Effector memory CD4-positive, alpha-beta T cell (primary cell): ENCODE data around the gene ISLR2.

Experiments
- DNase-seq, 3 donors: peaks; one replicate each; pipeline ENCODE4 v3.0.0-alpha.2; 2020
- H3K27ac ChIP-seq: 2 replicates; pipeline ENCODE4 v1.7.0; 2013; ENCODE audit warnings: mild to moderate bottlenecking, low read length, moderate library complexity; ENCODE audit not compliant: insufficient read depth, poor library complexity, severe bottlenecking
- H3K27me3 ChIP-seq: replicated peaks from 2 replicates; pipeline ENCODE4 v1.7.0; 2013; ENCODE audit warnings: mild to moderate bottlenecking, low read length; ENCODE audit not compliant: insufficient read depth, control insufficient read depth, poor library complexity, severe bottlenecking
- H3K36me3 ChIP-seq: 2 replicates; pipeline ENCODE4 v1.7.0; 2013; ENCODE audit warnings: mild to moderate bottlenecking, low read length, moderate library complexity; ENCODE audit not compliant: control insufficient read depth, insufficient read depth
- H3K4me1 ChIP-seq: 2 replicates; pipeline ENCODE4 v1.7.0; 2013; ENCODE audit warnings: low read length, mild to moderate bottlenecking; ENCODE audit not compliant: control insufficient read depth, insufficient read depth, poor library complexity, severe bottlenecking
- H3K4me3 ChIP-seq: 2 replicates; pipeline ENCODE4 v1.7.0; 2013; ENCODE audit warnings: low read length, low read depth, mild to moderate bottlenecking; ENCODE audit not compliant: insufficient read depth, poor library complexity, severe bottlenecking
- H3K9me3 ChIP-seq: 2 replicates; pipeline ENCODE4 v1.7.0; 2013; ENCODE audit warnings: mild to moderate bottlenecking, low read length, moderate library complexity; ENCODE audit not compliant: control insufficient read depth

The ISLR2 gene

DNA sequence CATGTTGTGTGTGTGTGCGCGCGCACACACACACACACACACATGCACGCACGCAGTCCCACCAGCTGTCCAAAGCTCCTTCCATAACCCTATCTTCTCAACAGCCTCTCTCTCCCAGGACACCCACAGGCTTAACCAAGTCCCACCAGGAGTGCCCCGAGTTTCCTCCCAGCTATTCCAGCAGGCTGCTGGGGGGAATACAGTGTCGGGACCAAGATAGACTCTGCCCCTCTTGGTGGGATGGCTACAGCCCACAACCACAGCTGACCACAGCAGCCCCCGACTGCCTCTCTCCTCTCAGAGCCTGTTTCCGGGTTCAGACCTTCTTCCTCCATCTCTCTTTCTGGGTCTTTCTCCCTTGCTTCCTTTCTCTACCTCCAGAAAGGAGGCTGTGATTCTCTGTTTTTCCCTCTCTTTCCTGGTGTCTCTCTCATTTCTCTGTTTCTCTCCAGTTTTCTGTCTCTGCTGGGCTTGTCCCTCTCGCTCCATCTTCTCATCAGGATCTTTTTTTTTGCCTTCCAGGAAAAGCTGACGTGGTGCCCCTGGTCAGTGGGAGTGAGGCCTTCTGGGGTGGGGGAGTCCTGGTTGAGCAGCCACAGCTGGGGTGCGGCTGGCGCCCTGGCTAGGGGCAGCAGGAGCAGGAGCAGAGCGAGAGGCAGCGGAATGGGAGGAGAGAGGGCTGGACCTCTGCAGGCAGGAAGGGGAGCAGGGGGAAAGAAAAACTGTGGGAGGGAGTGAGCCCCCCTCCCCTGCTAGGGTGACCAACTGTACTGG lies 39.9 kb downstream of the ISLR2 start:
- no peaks in the 10 kb centered on the region for H3K36me3 ChIP-seq
- no peaks in the 10 kb centered on the region for H3K9me3 ChIP-seq
- H3K27ac ChIP-seq, result no peak overlapping the region
- H3K4me1 ChIP-seq, result no peaks in the 10 kb centered on the region
- no peaks in the 10 kb centered on the region for H3K27me3 ChIP-seq
- H3K4me3 ChIP-seq, result no peak overlapping the region
- DNase-seq, result no peak

DNA sequence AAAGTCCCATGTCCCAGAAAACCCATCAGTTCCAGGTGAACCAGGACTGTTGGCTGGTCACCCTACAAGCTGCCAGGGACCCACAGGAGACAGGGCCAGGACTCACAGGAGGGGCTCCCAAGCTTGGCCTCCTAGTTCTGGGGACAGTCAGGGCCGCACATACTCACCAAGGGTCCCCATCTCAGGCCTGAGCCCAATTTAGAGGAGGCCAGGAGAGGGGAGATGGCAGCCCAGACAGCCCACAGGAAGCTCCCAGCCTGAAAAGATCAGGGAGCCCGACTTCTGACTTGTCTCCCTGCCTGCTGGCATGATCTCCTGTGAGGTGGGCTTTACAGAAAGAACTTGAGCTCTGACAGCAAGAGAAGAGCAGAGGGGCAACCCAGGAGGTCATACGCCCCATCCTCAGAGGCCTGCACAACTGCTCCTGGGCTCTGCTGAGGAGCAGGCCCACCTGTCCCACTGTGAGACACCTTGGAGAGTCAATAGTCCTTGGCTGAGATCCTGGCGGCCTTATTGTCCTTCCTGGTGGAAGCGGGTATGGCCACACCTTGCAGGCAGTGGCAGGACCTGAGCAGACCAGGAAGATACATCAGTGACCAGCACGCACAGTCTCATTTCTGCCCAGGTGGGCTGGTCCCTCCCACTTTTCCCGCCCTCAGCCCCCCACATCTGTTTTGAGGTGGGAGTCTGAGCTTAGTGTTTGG lies 40.6 kb downstream of the ISLR2 start:
- no peak for DNase-seq
- Histone ChIP-seq H3K27me3 (no peaks in the 10 kb centered on the region), H3K36me3 (no peaks in the 10 kb centered on the region), H3K4me1 (no peaks in the 10 kb centered on the region), H3K4me3 (no peak overlapping the region), H3K27ac (no peak overlapping the region), H3K9me3 (no peaks in the 10 kb centered on the region)

DNA sequence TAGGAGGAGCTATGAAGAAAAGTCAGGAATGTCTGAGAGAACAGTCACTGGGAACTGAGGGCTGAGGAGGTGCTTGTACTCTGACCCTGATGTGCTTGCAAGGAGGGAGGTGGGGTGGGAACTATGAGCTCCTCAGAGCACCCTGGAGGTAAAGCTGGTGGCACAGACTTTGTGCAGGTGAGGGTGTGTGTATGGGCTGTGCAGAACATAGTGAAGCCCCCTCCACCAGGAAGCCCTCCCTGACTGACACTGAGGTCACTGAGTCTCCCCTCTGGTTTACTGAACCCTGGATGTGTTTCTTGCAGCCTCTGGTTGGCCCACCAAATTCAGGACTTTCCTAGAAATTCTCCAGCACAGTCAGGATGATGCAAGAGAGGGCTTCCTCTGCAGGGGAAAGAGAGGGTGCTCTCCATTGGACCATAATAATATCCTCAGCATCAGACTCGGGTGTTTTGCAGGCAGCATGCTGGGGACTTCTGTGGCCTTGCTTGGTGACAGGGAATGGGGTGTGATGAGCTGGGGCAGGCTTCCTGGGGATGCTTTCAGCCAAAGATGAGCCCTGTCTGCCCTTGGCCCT lies 41.7 kb downstream of the ISLR2 start:
- Histone ChIP-seq H3K9me3 (no peaks in the 10 kb centered on the region), H3K4me3 (no peak overlapping the region), H3K27me3 (no peaks in the 10 kb centered on the region), H3K27ac (no peak overlapping the region), H3K4me1 (no peaks in the 10 kb centered on the region), H3K36me3 (no peaks in the 10 kb centered on the region)
- DNase-seq, result no peak

DNA sequence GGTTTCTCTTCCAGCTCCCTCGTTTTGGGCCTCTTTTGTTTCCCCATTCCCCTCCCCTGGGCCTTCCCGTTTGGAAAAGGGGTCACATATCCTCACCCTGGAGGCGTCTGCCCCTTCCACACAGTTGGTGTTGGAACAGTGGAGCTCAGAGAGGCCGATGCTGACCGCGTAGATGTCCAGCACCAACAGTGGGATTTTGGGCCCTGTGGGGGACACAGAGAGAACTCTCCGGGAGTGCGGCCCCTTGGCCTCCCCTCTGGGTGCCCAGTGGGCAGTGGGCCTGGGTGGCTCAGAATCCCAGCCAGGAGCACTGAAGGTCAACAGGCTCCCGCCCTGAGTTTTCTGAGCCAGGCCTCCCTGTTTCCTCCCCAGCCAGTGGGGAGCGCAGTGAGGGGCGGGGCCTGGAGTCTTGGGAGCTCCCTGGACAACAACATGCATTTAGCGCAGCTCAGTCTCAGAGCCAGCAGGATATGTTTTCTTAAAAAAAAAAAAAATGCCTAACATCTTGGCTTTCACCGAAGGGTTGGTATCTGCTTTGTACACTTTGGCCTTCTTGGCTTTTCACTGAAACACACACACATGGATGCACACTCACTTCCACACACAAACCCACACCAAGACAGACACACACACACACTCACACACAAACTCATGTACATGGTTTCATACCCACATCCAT lies 42.5 kb downstream of the ISLR2 start:
- H3K9me3 ChIP-seq, result no peaks in the 10 kb centered on the region
- H3K27me3 ChIP-seq, result no peaks in the 10 kb centered on the region
- no peak overlapping the region for H3K27ac ChIP-seq
- no peaks in the 10 kb centered on the region for H3K36me3 ChIP-seq
- DNase-seq, result no peak
- H3K4me3 ChIP-seq, result no peak overlapping the region
- H3K4me1 ChIP-seq, result no peaks in the 10 kb centered on the region

DNA sequence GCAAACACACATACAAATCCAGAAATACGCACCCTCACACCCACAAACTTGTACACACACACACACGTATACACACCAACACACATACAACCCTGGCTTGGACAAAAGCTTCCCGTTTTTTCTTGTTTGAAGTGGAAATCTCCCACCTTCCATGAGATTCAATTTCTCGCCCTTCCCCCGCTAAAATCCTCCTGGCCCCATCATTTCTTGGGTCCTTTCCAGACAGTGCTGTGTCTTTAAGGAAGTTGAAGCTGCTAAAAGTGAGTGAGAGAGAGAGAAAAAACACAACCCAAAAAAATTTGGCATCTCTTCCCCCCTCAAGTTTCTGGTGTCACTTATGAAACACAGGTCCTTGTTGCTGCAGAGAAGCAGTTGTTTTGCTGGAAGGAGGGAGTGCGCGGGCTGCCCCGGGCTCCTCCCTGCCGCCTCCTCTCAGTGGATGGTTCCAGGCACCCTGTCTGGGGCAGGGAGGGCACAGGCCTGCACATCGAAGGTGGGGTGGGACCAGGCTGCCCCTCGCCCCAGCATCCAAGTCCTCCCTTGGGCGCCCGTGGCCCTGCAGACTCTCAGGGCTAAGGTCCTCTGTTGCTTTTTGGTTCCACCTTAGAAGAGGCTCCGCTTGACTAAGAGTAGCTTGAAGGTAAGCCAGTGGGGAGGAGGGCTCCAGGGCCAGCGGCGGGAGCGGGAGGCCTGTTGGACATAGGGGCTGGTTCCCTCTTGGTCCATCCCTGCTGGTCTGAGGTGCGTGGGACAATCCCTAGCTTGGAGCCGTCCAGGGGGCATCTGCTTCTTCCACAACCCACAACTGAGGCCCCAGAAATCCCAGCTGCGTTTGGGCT lies 43.2 kb downstream of the ISLR2 start, which contains the start of gene ISLR:
TSS of gene ISLR (plus strand) at position 331 of the 839 bp plus-strand sequence. CDS start 1,149 bp downstream, outside the sequence.
- H3K4me3 ChIP-seq, result no peak within 1 kb of the TSS
- H3K36me3 ChIP-seq, result no peaks in the 10 kb centered on the region
- no peaks in the 10 kb centered on the region for H3K9me3 ChIP-seq
- no peak within 1 kb of the TSS for H3K27ac ChIP-seq
- no peaks in the 10 kb centered on the region for H3K27me3 ChIP-seq
- no peaks in the 10 kb centered on the region for H3K4me1 ChIP-seq
- DNase-seq, result no peak

DNA sequence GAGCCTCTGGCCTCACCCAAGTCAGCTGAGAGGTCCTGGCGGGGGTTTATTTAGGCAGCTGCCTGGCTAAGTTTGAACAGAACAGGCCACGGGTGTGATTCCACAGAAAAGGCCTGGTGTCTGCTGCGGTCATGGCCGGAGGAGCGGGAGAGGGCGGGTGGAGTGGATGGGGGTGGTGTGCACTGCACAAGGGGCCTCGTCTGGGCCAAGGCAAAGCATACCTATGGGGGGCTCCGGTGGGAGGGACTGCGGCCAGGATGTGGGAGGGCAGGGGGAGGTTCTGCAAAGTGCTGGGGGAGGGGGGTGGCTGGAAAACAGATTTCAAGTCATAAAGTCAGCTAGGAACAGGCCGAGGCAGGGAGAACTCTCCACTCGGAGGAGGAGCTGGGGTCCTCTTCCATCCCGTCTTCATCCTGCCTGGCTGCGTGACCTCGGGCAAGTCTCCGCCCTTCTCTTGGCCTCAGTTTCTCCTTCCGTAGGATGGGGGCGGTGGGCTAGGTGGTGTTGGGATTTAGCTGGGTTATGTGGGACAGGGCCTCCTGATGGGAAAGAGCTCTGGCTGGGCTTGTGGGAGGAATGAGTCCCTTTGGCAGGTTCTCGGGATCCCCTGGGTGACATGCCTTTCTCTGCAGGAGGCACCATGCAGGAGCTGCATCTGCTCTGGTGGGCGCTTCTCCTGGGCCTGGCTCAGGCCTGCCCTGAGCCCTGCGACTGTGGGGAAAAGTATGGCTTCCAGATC lies 44.0 kb downstream of the ISLR2 start:
- H3K27ac ChIP-seq, result no peak overlapping the region
- H3K4me3 ChIP-seq, result no peak overlapping the region
- no peak for DNase-seq
- no peaks in the 10 kb centered on the region for H3K27me3 ChIP-seq
- no peaks in the 10 kb centered on the region for H3K4me1 ChIP-seq
- H3K9me3 ChIP-seq, result no peaks in the 10 kb centered on the region
- H3K36me3 ChIP-seq, result no peaks in the 10 kb centered on the region

DNA sequence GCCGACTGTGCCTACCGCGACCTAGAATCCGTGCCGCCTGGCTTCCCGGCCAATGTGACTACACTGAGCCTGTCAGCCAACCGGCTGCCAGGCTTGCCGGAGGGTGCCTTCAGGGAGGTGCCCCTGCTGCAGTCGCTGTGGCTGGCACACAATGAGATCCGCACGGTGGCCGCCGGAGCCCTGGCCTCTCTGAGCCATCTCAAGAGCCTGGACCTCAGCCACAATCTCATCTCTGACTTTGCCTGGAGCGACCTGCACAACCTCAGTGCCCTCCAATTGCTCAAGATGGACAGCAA lies 44.5 kb downstream of the ISLR2 start:
- DNase-seq, result no peak
- no peaks in the 10 kb centered on the region for H3K36me3 ChIP-seq
- no peaks in the 10 kb centered on the region for H3K4me1 ChIP-seq
- H3K4me3 ChIP-seq, result no peak overlapping the region
- H3K27me3 ChIP-seq, result no peaks in the 10 kb centered on the region
- no peak overlapping the region for H3K27ac ChIP-seq
- no peaks in the 10 kb centered on the region for H3K9me3 ChIP-seq

DNA sequence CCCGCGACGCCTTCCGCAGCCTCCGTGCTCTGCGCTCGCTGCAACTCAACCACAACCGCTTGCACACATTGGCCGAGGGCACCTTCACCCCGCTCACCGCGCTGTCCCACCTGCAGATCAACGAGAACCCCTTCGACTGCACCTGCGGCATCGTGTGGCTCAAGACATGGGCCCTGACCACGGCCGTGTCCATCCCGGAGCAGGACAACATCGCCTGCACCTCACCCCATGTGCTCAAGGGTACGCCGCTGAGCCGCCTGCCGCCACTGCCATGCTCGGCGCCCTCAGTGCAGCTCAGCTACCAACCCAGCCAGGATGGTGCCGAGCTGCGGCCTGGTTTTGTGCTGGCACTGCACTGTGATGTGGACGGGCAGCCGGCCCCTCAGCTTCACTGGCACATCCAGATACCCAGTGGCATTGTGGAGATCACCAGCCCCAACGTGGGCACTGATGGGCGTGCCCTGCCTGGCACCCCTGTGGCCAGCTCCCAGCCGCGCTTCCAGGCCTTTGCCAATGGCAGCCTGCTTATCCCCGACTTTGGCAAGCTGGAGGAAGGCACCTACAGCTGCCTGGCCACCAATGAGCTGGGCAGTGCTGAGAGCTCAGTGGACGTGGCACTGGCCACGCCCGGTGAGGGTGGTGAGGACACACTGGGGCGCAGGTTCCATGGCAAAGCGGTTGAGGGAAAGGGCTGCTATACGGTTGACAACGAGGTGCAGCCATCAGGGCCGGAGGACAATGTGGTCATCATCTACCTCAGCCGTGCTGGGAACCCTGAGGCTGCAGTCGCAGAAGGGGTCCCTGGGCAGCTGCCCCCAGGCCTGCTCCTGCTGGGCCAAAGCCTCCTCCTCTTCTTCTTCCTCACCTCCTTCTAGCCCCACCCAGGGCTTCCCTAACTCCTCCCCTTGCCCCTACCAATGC lies 45.1 kb downstream of the ISLR2 start:
- Histone ChIP-seq H3K36me3 (no peaks in the 10 kb centered on the region), H3K27me3 (no peaks in the 10 kb centered on the region), H3K27ac (no peak overlapping the region), H3K4me1 (no peaks in the 10 kb centered on the region), H3K4me3 (no peak overlapping the region), H3K9me3 (no peaks in the 10 kb centered on the region)
- no peak for DNase-seq
